BLaER1 (cell line): Measurements from ENCODE around the gene TYW1B.
A peak's percentile ranks its signal among the peaks of the same experiment; 100 is the strongest.
"Not testable (repeated sequence)": the region's sequence is repeated elsewhere in the genome, so short reads cannot be mapped to it uniquely, and the experiment has no call there.

Experiments used
- H3K27ac ChIP-seq: shearing (Covaris generic); formaldehyde crosslinking; 2 replicates; pipeline ENCODE4 v1.8.1; 2022
- H3K27me3 ChIP-seq: shearing (Covaris generic); formaldehyde crosslinking; 2 replicates; pipeline ENCODE4 v1.8.1; 2022
- H3K36me3 ChIP-seq: shearing (Covaris generic); formaldehyde crosslinking; 2 replicates; pipeline ENCODE4 v1.8.1; 2022
- H3K4me1 ChIP-seq: shearing (Covaris generic); formaldehyde crosslinking; 2 replicates; pipeline ENCODE4 v1.8.1; 2022
- H3K4me2 ChIP-seq: shearing (Covaris generic); formaldehyde crosslinking; 2 replicates; pipeline ENCODE4 v1.8.1; 2022
- H3K4me3 ChIP-seq: shearing (Covaris generic); formaldehyde crosslinking; 2 replicates; pipeline ENCODE4 v1.8.1; 2022
- H3K9ac ChIP-seq: shearing (Covaris generic); formaldehyde crosslinking; 2 replicates; pipeline ENCODE4 v1.8.1; 2022
- H3K9me3 ChIP-seq: shearing (Covaris generic); formaldehyde crosslinking; 2 replicates; pipeline ENCODE4 v1.8.1; 2022
- H4K20me1 ChIP-seq: shearing (Covaris generic); formaldehyde crosslinking; 2 replicates; pipeline ENCODE4 v1.8.1; 2022

Gene TYW1B, protein sequence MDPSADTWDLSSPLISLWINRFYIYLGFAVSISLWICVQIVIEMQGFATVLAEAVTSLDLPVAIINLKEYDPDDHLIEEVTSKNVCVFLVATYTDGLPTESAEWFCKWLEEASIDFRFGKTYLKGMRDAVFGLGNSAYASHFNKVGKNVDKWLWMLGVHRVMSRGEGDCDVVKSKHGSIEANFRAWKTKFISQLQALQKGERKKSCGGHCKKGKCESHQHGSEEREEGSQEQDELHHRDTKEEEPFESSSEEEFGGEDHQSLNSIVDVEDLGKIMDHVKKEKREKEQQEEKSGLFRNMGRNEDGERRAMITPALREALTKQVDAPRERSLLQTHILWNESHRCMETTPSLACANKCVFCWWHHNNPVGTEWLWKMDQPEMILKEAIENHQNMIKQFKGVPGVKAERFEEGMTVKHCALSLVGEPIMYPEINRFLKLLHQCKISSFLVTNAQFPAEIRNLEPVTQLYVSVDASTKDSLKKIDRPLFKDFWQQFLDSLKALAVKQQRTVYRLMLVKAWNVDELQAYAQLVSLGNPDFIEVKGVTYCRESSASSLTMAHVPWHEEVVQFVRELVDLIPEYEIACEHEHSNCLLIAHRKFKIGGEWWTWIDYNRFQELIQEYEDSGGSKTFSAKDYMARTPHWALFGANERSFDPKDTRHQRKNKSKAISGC

DNA sequence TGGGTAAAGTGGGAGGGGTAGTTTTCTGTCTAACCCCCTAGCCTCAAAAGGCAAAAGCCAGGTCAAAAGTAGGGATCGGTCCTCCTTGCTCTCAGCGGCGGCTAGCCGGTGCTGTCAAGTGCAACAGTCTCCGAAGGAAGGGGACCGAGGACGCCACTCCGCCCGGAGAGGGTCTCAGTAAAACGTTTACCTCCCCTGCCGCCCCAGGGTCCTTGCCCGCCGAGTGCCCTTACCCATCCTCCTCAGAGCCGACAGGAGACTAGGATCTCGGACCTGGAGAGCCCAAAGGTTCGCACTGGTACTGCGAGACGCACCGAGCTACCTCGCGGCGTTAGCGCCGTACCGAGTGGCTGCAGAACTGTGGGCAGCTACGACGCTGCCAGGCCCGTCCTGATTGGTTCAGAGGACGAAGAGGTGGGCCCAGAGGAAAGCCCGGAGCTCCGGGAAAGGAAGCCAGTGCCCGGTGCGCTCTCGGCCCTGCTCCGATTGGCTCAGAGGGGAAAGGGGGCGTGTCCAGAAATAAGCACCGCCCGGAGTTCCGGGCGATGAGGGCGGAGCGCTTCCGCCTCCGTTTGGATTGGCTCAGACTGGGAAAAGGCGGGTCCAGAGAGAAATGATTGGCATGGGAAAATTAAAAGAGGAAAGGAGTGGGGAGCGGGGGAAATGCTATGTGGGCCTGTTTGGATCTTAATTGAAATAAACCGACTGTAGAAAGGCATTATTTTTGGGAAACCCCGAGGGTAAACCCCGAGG, at the start of gene TYW1B:
TYW1B (minus strand) TSS at position 362 of the 753 bp plus-strand sequence; CDS start at position 237, 125 bp downstream.
- H3K4me3 ChIP-seq = peak within 1 kb of the TSS; percentile 81
- peak within 1 kb of the TSS; percentile 77 for H3K4me2 ChIP-seq
- H3K9ac ChIP-seq = peak within 1 kb of the TSS; percentile 82
- peaks cover 21% of the 10 kb centered on the region for H3K36me3 ChIP-seq
- H3K27me3 ChIP-seq, H3K9me3 ChIP-seq: not testable (repeated sequence)
- H3K27ac ChIP-seq = peak within 1 kb of the TSS; percentile 71; the same call in 1 of the 2 replicates
- peaks cover 32% of the 10 kb centered on the region for H4K20me1 ChIP-seq
- peaks cover 24% of the 10 kb centered on the region for H3K4me1 ChIP-seq

DNA sequence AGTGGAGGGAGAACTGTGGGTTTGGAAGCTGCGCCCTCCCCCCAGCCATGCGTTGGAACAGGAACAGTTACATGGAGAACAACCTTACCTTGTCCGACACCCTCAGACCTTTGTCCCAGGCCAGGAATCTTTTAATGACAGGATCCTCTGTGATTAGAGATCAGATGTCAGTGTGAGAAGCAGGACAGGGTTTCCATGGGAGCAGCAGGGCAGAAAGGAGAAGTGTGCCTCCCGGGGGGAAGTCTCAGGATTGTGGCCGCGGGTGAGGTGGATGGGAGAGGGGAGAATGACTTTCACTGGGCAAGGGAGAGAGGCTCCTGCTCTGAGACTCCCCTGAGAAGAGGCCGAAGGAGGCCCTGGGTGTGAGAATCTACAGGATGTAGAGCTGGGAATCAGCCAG, 39.6 kb upstream of the TYW1B start:
- H3K27ac ChIP-seq = not testable (repeated sequence)

DNA sequence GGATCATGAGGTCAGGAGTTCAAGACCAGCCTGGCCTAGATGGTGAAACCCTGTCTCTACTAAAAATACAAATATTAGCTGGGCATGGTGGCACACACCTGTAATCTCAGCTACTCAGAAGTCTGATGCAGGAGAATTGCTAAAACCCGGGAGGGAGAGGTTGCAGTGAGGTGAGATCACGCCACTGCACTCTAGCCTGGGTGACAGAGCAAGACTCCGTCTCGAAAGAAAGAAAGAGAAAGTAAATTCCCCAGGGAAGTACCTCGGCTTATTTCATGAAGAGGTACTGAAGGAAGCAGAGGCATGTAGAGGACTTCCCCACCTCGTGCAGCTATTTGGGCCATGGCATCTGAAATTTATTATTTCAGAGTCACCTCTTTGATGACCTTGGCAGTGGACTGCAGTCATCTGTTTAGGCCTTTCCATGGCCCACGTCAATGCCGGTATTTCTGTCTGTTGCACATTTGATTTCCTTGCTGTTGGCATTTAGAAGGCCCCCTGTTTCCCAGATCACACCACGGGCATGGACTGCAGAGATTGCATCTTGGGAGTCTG, 30.9 kb upstream of the TYW1B start:
- not testable (repeated sequence) for H3K27me3 ChIP-seq, H3K4me3 ChIP-seq, H3K9me3 ChIP-seq, H3K9ac ChIP-seq, H3K27ac ChIP-seq, H4K20me1 ChIP-seq, H3K4me1 ChIP-seq, H3K36me3 ChIP-seq
- peak overlapping the region; percentile 24 for H3K4me2 ChIP-seq

More for the DNA sequence above, 39.6 kb upstream of the TYW1B start:
- not testable (repeated sequence) for H3K9me3 ChIP-seq, H3K4me3 ChIP-seq, H3K9ac ChIP-seq, H3K27me3 ChIP-seq, H3K4me2 ChIP-seq, H4K20me1 ChIP-seq, H3K36me3 ChIP-seq, H3K4me1 ChIP-seq

DNA sequence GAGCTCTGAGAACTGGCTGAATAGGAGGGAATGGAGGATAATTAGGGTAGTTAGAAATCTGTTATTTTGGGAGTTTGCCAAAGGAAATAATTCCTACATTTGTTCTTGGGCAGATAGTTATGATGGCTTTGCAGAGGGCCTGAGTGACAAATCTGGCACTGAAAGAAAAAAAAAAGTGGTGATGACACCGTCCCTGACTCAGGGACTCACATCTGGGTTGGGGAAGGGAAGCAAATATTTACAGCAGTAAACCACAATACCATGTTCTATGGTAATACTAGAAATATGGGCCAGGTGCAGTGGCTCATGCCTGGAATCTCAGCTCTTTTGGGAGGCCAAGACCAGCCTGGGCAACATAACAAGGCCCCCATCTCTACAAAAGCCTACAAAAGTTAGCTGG, 29.9 kb upstream of the TYW1B start:
- not testable (repeated sequence) for H3K27me3 ChIP-seq, H3K4me2 ChIP-seq, H3K9ac ChIP-seq, H3K36me3 ChIP-seq, H3K27ac ChIP-seq, H3K4me1 ChIP-seq, H3K9me3 ChIP-seq, H4K20me1 ChIP-seq, H3K4me3 ChIP-seq

GRCh38 chr7:72855261-72855660, 27.3 kb upstream of the TYW1B start:
- not testable (repeated sequence) for H3K9ac ChIP-seq, H3K27ac ChIP-seq, H3K9me3 ChIP-seq, H3K27me3 ChIP-seq, H3K4me1 ChIP-seq, H4K20me1 ChIP-seq, H3K36me3 ChIP-seq, H3K4me2 ChIP-seq, H3K4me3 ChIP-seq

DNA sequence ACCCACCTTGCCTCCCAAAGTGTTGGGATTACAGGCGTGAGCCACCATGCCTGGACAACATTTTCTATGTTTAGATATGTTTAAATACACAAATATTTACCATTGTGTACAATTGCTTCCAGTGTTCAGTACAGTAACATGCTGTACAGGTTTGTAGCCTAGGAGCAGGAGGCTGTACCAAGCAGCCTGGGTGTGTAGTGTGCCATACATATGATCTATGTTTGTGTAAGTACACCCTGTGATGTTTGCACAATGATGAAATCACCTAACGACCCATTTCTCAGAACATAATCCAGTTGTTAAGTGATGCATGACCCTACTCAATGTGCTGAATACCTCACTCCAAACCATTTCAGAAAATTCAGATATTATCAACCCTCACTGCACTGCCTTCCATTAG, 24.9 kb upstream of the TYW1B start:
- not testable (repeated sequence) for H3K9me3 ChIP-seq, H3K9ac ChIP-seq, H3K36me3 ChIP-seq, H3K4me2 ChIP-seq, H3K4me1 ChIP-seq, H3K4me3 ChIP-seq, H3K27me3 ChIP-seq, H4K20me1 ChIP-seq, H3K27ac ChIP-seq

DNA sequence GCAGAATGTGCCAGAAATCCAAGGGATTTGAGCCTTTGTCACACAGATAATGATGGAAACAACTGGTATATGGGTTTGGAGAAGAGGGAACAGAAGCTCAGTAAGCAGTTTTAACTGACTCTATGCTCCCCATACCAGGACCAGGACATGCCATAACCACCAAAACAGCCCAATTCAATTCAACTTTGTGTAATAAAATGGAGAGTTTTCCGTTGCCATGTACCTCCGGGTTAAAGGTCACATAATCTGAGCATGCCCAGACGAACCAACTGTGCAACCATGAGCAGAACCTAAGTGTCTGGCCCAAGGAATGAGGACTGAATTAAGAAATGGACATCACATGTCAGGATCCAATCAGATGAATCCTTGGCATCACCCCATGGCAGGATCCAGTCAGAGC, 22.7 kb upstream of the TYW1B start:
- not testable (repeated sequence) for H3K36me3 ChIP-seq, H4K20me1 ChIP-seq

GRCh38 chr7:72844146-72844545, 16.1 kb upstream of the TYW1B start:
- H3K4me1 ChIP-seq, H3K27ac ChIP-seq, H3K4me3 ChIP-seq, H3K4me2 ChIP-seq, H3K9ac ChIP-seq, H3K27me3 ChIP-seq, H4K20me1 ChIP-seq: not testable (repeated sequence)
- Histone ChIP-seq H3K9me3 (peaks cover 39% of the 10 kb centered on the region), H3K36me3 (peaks cover 17% of the 10 kb centered on the region)

More for the DNA sequence above, 22.7 kb upstream of the TYW1B start:
- H3K9ac ChIP-seq, H3K4me2 ChIP-seq, H3K9me3 ChIP-seq, H3K4me1 ChIP-seq, H3K27me3 ChIP-seq, H3K27ac ChIP-seq, H3K4me3 ChIP-seq: not testable (repeated sequence)

DNA sequence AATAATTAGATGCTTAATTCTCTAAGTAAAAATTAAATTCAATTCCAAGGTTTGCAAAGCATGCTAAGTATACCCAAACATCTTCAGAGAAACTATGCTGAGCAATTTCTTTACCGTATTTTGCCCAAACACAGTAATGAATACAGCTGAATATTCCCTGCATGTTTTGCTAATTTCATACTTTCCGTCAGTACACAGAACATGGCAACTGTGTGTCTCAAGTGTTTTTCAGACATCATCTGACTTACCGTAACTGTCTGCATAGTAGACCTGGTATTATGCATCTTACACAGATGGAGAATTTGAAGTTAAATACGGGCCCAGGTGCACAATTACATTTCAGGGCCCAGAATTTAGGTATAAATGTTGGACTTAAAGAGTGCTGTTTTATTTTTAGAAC, 15.2 kb upstream of the TYW1B start:
- Histone ChIP-seq H3K9me3 (peaks cover 44% of the 10 kb centered on the region), H3K36me3 (peaks cover 24% of the 10 kb centered on the region)
- H3K4me2 ChIP-seq, H4K20me1 ChIP-seq, H3K4me3 ChIP-seq, H3K4me1 ChIP-seq, H3K27me3 ChIP-seq, H3K9ac ChIP-seq, H3K27ac ChIP-seq: not testable (repeated sequence)

GRCh38 chr7:72840966-72841511, 13.0 kb upstream of the TYW1B start:
- H3K9ac ChIP-seq, H3K27me3 ChIP-seq, H3K27ac ChIP-seq, H3K4me2 ChIP-seq, H3K4me1 ChIP-seq, H4K20me1 ChIP-seq: not testable (repeated sequence)
- peaks cover 41% of the 10 kb centered on the region for H3K36me3 ChIP-seq
- H3K4me3 ChIP-seq = peak overlapping the region; percentile 31; the same call in 1 of the 2 replicates
- H3K9me3 ChIP-seq = peaks cover 44% of the 10 kb centered on the region

GRCh38 chr7:72838315-72838714, 10.3 kb upstream of the TYW1B start:
- peaks cover 64% of the 10 kb centered on the region for H3K36me3 ChIP-seq
- not testable (repeated sequence) for H3K27ac ChIP-seq, H3K4me3 ChIP-seq, H3K4me1 ChIP-seq, H3K27me3 ChIP-seq, H3K9ac ChIP-seq, H4K20me1 ChIP-seq, H3K4me2 ChIP-seq
- peaks cover 44% of the 10 kb centered on the region for H3K9me3 ChIP-seq

DNA sequence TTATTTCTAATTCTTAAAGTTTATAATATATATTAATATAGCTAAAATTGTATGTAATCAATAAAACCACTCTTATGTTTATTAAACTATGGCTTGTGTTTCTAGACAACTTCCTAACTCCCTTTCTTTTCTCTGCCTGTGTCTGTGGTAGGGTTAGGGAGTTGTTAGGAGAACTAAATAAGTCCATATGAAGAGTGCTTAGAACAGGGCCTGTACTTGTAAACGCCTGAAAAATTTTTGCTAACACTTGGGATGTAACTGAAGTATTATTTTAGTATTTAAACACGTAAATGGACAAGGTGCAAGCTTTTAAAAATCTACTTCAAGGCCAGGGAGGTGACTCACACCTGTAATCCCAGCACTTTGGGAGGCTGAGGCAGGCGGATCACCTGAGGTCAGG, 9.3 kb upstream of the TYW1B start:
- not testable (repeated sequence) for H4K20me1 ChIP-seq
- H3K36me3 ChIP-seq = peaks cover 74% of the 10 kb centered on the region

DNA sequence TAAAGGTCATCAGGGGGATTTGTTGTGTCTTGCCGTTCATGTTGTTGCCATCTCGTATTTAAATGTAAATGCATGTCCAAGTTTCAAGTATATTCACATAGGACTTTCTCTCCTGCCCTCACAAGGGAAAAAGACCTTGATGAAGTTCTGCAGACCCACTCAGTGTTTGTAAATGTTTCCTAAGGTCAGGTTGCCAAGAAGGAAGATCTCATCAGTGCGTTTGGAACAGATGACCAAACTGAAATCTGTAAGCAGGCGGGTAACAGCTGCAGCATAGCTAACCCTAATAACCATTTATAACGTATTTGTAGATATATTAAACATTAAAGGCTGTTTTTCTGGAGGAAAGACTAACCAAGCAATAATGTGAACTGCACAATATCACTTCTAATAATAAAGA, 2.6 kb upstream of the TYW1B start:
- not testable (repeated sequence) for H3K27me3 ChIP-seq, H3K9me3 ChIP-seq, H3K27ac ChIP-seq
- H3K36me3 ChIP-seq = peaks cover 41% of the 10 kb centered on the region
- H4K20me1 ChIP-seq = peaks cover 36% of the 10 kb centered on the region
- H3K4me3 ChIP-seq = peak overlapping the region; percentile 81
- H3K4me1 ChIP-seq = peaks cover 24% of the 10 kb centered on the region
- H3K4me2 ChIP-seq = peak overlapping the region; percentile 84
- H3K9ac ChIP-seq = peak overlapping the region; percentile 80

More for the DNA sequence above, 9.3 kb upstream of the TYW1B start:
- not testable (repeated sequence) for H3K4me2 ChIP-seq, H3K4me1 ChIP-seq, H3K27ac ChIP-seq, H3K9ac ChIP-seq, H3K27me3 ChIP-seq, H3K4me3 ChIP-seq
- H3K9me3 ChIP-seq = peaks cover 37% of the 10 kb centered on the region
